SIG-M5 treated with dmso at 0.1 percent for 504 hours (cell line): Measurements from ENCODE around the gene AMMECR1L.
"Not testable (repeated sequence)": the region's sequence is repeated elsewhere in the genome, so short reads cannot be mapped to it uniquely, and the experiment has no call there.

Source experiments
- DNase-seq: peaks from one replicate; lab custom pipeline; 2025; ENCODE audit not compliant: unreplicated experiment; lab: John Stamatoyannopoulos, UW

Gene AMMECR1L

GRCh38 chr2:127841466-127842178 lies 44.1 kb downstream of the AMMECR1L start:
- DNase-seq = peak; percentile 45

DNA sequence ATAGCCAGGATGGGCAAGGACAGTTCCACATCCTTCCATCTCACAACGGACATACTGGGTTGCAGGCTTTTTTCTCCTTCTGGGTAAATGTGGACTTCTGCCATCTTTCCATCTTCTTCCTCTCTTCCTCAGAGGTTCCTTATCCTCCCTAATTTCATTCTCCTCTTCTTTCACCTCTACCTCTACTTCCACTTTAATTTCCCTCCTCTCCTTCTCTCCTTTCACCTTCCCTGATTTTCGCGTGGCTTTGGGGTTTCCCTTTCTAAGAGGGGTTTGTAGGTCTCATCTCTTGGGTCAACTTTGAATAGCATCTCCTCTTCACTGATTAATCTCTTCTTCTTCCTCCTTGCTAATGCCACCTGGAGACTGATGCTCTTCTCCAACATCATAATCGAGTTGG lies 44.9 kb downstream of the AMMECR1L start:
- no peak for DNase-seq

DNA sequence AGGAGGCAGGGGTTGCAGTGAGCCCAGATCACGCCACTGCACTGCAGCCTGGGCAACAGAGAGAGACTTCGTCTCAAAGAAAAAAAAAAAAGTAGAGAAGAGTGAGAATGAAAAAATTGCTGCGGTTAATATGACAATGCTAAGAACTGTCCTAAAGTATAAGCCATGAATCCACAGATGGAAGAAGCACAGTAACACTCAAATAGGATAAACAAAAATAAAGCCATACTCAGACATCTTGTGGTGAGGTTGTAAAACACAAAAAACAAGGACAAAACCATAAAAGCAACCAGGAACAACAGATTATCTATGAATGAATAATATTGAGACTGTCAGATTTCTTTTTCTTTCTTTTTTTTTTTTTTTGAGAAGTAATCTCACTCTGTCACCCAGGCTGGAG lies 50.8 kb downstream of the AMMECR1L start:
- DNase-seq = no peak

GRCh38 chr2:127829845-127830246 lies 55.9 kb downstream of the AMMECR1L start:
- DNase-seq = no peak

DNA sequence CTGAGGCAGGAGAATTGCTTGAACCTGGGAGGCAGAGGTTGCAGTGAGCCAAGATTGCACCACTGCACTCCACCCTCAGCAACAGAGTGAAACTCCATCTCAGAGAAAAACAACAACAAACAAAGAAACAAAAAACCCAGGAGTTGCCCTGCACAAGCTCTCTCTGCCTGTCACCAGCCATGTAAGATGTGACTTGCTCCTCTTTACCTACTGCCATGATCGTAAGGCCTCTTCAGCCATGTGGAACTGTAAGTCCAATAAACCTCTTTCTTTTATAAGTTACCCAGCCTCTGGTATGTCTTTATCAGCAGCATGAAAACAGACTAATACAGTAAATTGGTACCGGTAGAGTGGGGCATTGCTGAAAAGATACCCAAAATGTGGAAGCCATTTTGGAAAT lies 59.0 kb downstream of the AMMECR1L start:
- not testable (repeated sequence) for DNase-seq

GRCh38 chr2:127826047-127826446 lies 59.7 kb downstream of the AMMECR1L start:
- DNase-seq = no peak

DNA sequence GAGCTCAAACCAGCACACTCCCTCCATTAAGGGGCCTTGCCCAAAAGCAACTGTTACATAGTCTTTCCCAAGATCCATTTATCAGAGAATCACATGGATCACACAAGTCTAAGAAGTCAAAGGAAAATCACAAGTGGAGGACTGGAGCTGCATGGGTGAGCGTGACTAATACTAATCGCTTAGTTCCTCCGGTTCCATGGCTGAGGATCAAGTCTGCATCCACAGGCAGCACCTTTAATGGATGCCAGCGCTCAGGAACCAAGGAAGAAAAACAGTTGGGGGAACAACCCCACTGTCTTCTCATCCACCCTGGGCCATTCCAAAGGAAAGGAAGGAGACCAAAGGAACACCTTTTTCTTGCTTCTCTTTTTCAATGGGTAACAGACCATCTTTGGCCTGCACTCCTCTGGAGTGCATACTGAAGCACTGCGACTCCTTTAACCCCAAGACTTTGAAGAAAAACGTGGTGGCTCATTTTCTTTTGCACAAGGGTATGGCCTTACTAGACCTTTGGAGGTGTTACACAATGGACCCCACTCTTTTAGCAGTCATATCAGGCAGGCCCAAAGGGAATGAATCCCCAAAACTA lies 65.6 kb downstream of the AMMECR1L start:
- no peak for DNase-seq

GRCh38 chr2:127818794-127819425 lies 66.8 kb downstream of the AMMECR1L start:
- DNase-seq = no peak

- no peak for DNase-seq
Measured at GRCh38 chr2:127818241-127818640, 67.5 kb downstream of the AMMECR1L start.

GRCh38 chr2:127814677-127815076 lies 71.1 kb downstream of the AMMECR1L start:
- DNase-seq = no peak

GRCh38 chr2:127812441-127812840 lies 73.3 kb downstream of the AMMECR1L start:
- DNase-seq = not testable (repeated sequence)
